Mesenchymal stem cell (in vitro differentiated cells and primary cell): ENCODE results near the gene SLC1A3.

Experiments used
- DNase-seq: peaks from one replicate; pipeline ENCODE4 v3.0.0-alpha.2; 2013
- H2AFZ ChIP-seq: one replicate; pipeline ENCODE4 v1.6.1; 2013; ENCODE audit warnings: low read depth, mild to moderate bottlenecking, control low read depth, inconsistent platforms, low read length, moderate library complexity
- H2AK5ac ChIP-seq: 2 replicates; pipeline ENCODE4 v1.6.1; 2013; ENCODE audit warnings: low read length, moderate library complexity, mild to moderate bottlenecking, inconsistent platforms; ENCODE audit not compliant: severe bottlenecking
- H2BK120ac ChIP-seq: one replicate; pipeline ENCODE4 v1.6.1; 2013; ENCODE audit warnings: low read depth, mild to moderate bottlenecking, inconsistent platforms, low read length, moderate library complexity
- H2BK12ac ChIP-seq, 2 experiments: one replicate each; pipeline ENCODE4 v1.6.1; 2013; ENCODE audit warnings: inconsistent platforms in 2 of 2, low read length in 2 of 2, mild to moderate bottlenecking in 2 of 2, moderate library complexity in 2 of 2, control low read depth in 1 of 2
- H2BK15ac ChIP-seq: one replicate; pipeline ENCODE4 v1.6.1; 2013; ENCODE audit warnings: mild to moderate bottlenecking, low read depth, inconsistent platforms; ENCODE audit not compliant: poor library complexity, severe bottlenecking
- H2BK5ac ChIP-seq: 2 replicates; pipeline ENCODE4 v1.6.1; 2013; ENCODE audit warnings: low read depth, mild to moderate bottlenecking, low read length, control low read depth, inconsistent platforms; ENCODE audit not compliant: poor library complexity, severe bottlenecking
- H3K14ac ChIP-seq, 2 experiments: one replicate each; pipeline ENCODE4 v1.6.1; 2013; ENCODE audit warnings: inconsistent platforms in 2 of 2, low read length in 2 of 2, control low read depth in 1 of 2, mild to moderate bottlenecking in 1 of 2, moderate library complexity in 1 of 2
- H3K18ac ChIP-seq, 2 experiments: one replicate each; pipeline ENCODE4 v1.6.1; 2013; ENCODE audit warnings: inconsistent platforms in 2 of 2, low read length in 2 of 2, control low read depth in 1 of 2, low read depth in 1 of 2, mild to moderate bottlenecking in 1 of 2
- H3K23ac ChIP-seq, 2 experiments: one replicate each; pipeline ENCODE4 v1.6.1; 2013; ENCODE audit warnings: inconsistent platforms in 2 of 2, low read length in 2 of 2, mild to moderate bottlenecking in 2 of 2, moderate library complexity in 2 of 2, control low read depth in 1 of 2
- H3K27ac ChIP-seq: 2 replicates; pipeline ENCODE4 v1.5.1; 2013; ENCODE audit warnings: mild to moderate bottlenecking, moderate library complexity, low read length, control low read depth, inconsistent platforms; ENCODE audit not compliant: poor library complexity, severe bottlenecking
- H3K27me3 ChIP-seq, 2 experiments: 2 replicates each; pipeline versions ENCODE4 v1.6.1 to v1.7.0; 2013; ENCODE audit warnings: low read length in 2 of 2, mild to moderate bottlenecking in 2 of 2, moderate library complexity in 2 of 2, control low read depth in 1 of 2, inconsistent platforms in 1 of 2; ENCODE audit not compliant: control insufficient read depth in 1 of 2, insufficient read depth in 1 of 2
- H3K36me3 ChIP-seq, 2 experiments: 2 replicates each; pipeline versions ENCODE4 v1.6.1 to v1.7.0; 2013; ENCODE audit warnings: low read length in 2 of 2, control low read depth in 1 of 2, inconsistent platforms in 1 of 2, low read depth in 1 of 2, mild to moderate bottlenecking in 1 of 2; ENCODE audit not compliant: insufficient read depth in 2 of 2, control insufficient read depth in 1 of 2
- H3K4ac ChIP-seq, 2 experiments: one replicate each; pipeline ENCODE4 v1.6.1; 2013; ENCODE audit warnings: inconsistent platforms in 2 of 2, low read length in 2 of 2, mild to moderate bottlenecking in 2 of 2, moderate library complexity in 2 of 2, control low read depth in 1 of 2, low read depth in 1 of 2
- H3K4me1 ChIP-seq: 2 replicates; pipeline ENCODE4 v1.6.1; 2013; ENCODE audit warnings: low read depth, low read length, control low read depth; ENCODE audit not compliant: control insufficient read depth, insufficient read depth
- H3K4me2 ChIP-seq: 2 replicates; pipeline ENCODE4 v1.6.1; 2013; ENCODE audit warnings: low read length, mild to moderate bottlenecking, inconsistent platforms; ENCODE audit not compliant: poor library complexity, severe bottlenecking
- H3K4me3 ChIP-seq, 2 experiments: 2 replicates each; pipeline versions ENCODE4 v1.5.1 to v1.7.0; 2013; ENCODE audit warnings: low read length in 2 of 2, mild to moderate bottlenecking in 2 of 2, control low read depth in 1 of 2, low read depth in 1 of 2; ENCODE audit not compliant: insufficient read depth in 1 of 2
- H3K79me1 ChIP-seq: replicated peaks from 2 replicates; pipeline ENCODE4 v1.6.1; 2013; ENCODE audit warnings: mild to moderate bottlenecking, control low read depth, low read length, inconsistent platforms; ENCODE audit not compliant: poor library complexity, severe bottlenecking
- H3K9ac ChIP-seq: 2 replicates; pipeline ENCODE4 v1.7.0; 2013; ENCODE audit warnings: mild to moderate bottlenecking, low read length, moderate library complexity
- H3K9me3 ChIP-seq: 2 replicates; pipeline ENCODE4 v1.7.0; 2013; ENCODE audit warnings: mild to moderate bottlenecking, low read length; ENCODE audit not compliant: control insufficient read depth
- H4K8ac ChIP-seq: one replicate; pipeline ENCODE4 v1.6.1; 2013; ENCODE audit warnings: inconsistent platforms, mild to moderate bottlenecking, low read length, moderate library complexity
- H4K91ac ChIP-seq: one replicate; pipeline ENCODE4 v1.6.1; 2013; ENCODE audit warnings: mild to moderate bottlenecking, low read length, inconsistent platforms
- WGBS: methylation state at CpG from one replicate; pipeline ENCODE4 v1.1.7; 2013; ENCODE audit warnings: mixed read lengths; 5-methylcytosine and 5-hydroxymethylcytosine counted together

Gene SLC1A3

GRCh38 chr5:36665628-36666027 is 59.2 kb downstream of the SLC1A3 start:
- Histone ChIP-seq H3K4me1 (no peaks in the 10 kb centered on the region), H2AK5ac (no peak overlapping the region), H3K27ac (no peak overlapping the region), H2BK5ac (no peak overlapping the region), H2AFZ (no peak overlapping the region), H3K27me3 (no peaks in the 10 kb centered on the region), H2BK120ac (no peak overlapping the region), H3K9me3 (no peaks in the 10 kb centered on the region), H2BK12ac (no peak overlapping the region), H3K36me3 (peaks cover 0 to 21% of the 10 kb centered on the region in 2 experiments), H4K91ac (no peak overlapping the region), H3K14ac (no peak overlapping the region), H3K23ac (no peak overlapping the region), H2BK15ac (no peak overlapping the region), H3K4ac (no peak overlapping the region), H3K4me2 (no peak overlapping the region), H3K9ac (no peak overlapping the region), H3K18ac (no peak overlapping the region), H4K8ac (no peak overlapping the region), H3K4me3 (no peak overlapping the region), H3K79me1 (no peaks in the 10 kb centered on the region)
- no peak for DNase-seq
- WGBS, result 88% methylated on average over 2 of the region's 3 CpGs

- Histone ChIP-seq H2BK5ac (no peak overlapping the region), H3K27ac (no peak overlapping the region), H2BK15ac (no peak overlapping the region), H3K9me3 (no peaks in the 10 kb centered on the region), H2AK5ac (no peak overlapping the region), H4K8ac (no peak overlapping the region), H2AFZ (no peak overlapping the region), H3K36me3 (peaks cover 0 to 27% of the 10 kb centered on the region in 2 experiments), H2BK120ac (no peak overlapping the region), H3K18ac (no peak overlapping the region), H3K79me1 (no peaks in the 10 kb centered on the region), H3K27me3 (no peaks in the 10 kb centered on the region), H3K4me3 (no peak overlapping the region), H3K23ac (no peak overlapping the region), H3K4me1 (no peaks in the 10 kb centered on the region), H3K14ac (no peak overlapping the region), H2BK12ac (no peak overlapping the region), H3K4ac (no peak overlapping the region), H4K91ac (no peak overlapping the region), H3K9ac (no peak overlapping the region), H3K4me2 (no peak overlapping the region)
- DNase-seq, result no peak
- no CpG with 5 or more reads among the region's 2 CpGs for WGBS
These were observed 59.9 kb downstream of the SLC1A3 start for GRCh38 chr5:36666274-36666673.

GRCh38 chr5:36666986-36667385 is 60.6 kb downstream of the SLC1A3 start:
- H2BK12ac ChIP-seq, result no peak overlapping the region
- no peaks in the 10 kb centered on the region for H3K79me1 ChIP-seq
- no peak overlapping the region for H2AK5ac ChIP-seq
- no peak overlapping the region for H3K9ac ChIP-seq
- no peak overlapping the region for H2BK120ac ChIP-seq
- no peak overlapping the region for H2BK15ac ChIP-seq
- no peak overlapping the region for H3K4me3 ChIP-seq
- no peaks in the 10 kb centered on the region for H3K4me1 ChIP-seq
- no peaks in the 10 kb centered on the region for H3K9me3 ChIP-seq
- no CpG with 5 or more reads among the region's 1 CpG for WGBS
- H3K18ac ChIP-seq, result no peak overlapping the region
- no peak overlapping the region for H3K23ac ChIP-seq
- no peak overlapping the region for H2BK5ac ChIP-seq
- no peak overlapping the region for H3K4ac ChIP-seq
- H3K36me3 ChIP-seq, result peaks cover 0 to 34% of the 10 kb centered on the region in 2 experiments
- no peak overlapping the region for H4K8ac ChIP-seq
- no peak overlapping the region for H3K14ac ChIP-seq
- H4K91ac ChIP-seq, result no peak overlapping the region
- H2AFZ ChIP-seq, result no peak overlapping the region
- no peak overlapping the region for H3K27ac ChIP-seq
- no peak overlapping the region for H3K4me2 ChIP-seq
- DNase-seq, result no peak
- no peaks in the 10 kb centered on the region for H3K27me3 ChIP-seq

GRCh38 chr5:36667824-36668223 is 61.4 kb downstream of the SLC1A3 start:
- Histone ChIP-seq H2BK12ac (no peak overlapping the region), H3K23ac (no peak overlapping the region), H3K18ac (no peak overlapping the region), H3K4me3 (no peak overlapping the region), H3K27me3 (no peaks in the 10 kb centered on the region), H3K4me2 (no peak overlapping the region), H3K79me1 (no peaks in the 10 kb centered on the region), H3K4me1 (no peaks in the 10 kb centered on the region), H2AK5ac (no peak overlapping the region), H4K8ac (no peak overlapping the region), H3K9me3 (no peaks in the 10 kb centered on the region), H4K91ac (no peak overlapping the region), H3K27ac (no peak overlapping the region), H3K14ac (no peak overlapping the region), H3K9ac (no peak overlapping the region), H2BK15ac (no peak overlapping the region), H3K36me3 (peaks cover 0 to 43% of the 10 kb centered on the region in 2 experiments), H3K4ac (no peak overlapping the region), H2BK5ac (no peak overlapping the region), H2AFZ (no peak overlapping the region), H2BK120ac (no peak overlapping the region)
- 18% methylated on average over 3 of the region's 3 CpGs for WGBS
- DNase-seq, result no peak
